ENCODE results near the gene EYS. TPM values are rescaled to one million over a fixed set of nuclear protein-coding genes. Genes with fewer than 3 reads are reported as not detected.

EYS gene
- total and polyA plus RNA-seq, 2 experiments from 2014 or later: 0.04 TPM; not detected in 1

GRCh38 chr6:65170273-65170672 lies 536.8 kb downstream of the EYS start:
- DNase-seq: no peak

GRCh38 chr6:65161661-65162060 lies 545.4 kb downstream of the EYS start:
- H3K9ac ChIP-seq: no peak overlapping the region
- no peaks in the 10 kb centered on the region for H3K4me1 ChIP-seq (ENCODE audit: insufficient read depth)
- H3K27me3 ChIP-seq (replicated peaks; ENCODE audit: insufficient read depth): no peaks in the 10 kb centered on the region
- no peak overlapping the region for H2AFZ ChIP-seq
- no peaks in the 10 kb centered on the region for H3K9me3 ChIP-seq (ENCODE audit: low read depth)
- 0% methylated on average over 1 of the region's 1 CpG for WGBS, 2 experiments (ENCODE audit: low coverage in 1 of 2, low lambda C conversion rate in 2 of 2, missing lambda C conversion rate in 2 of 2)
- DNase-seq: no peak
- H3K36me3 ChIP-seq (ENCODE audit: low read depth): no peaks in the 10 kb centered on the region
- no peak overlapping the region for H3K4me3 ChIP-seq
- H3K9me2 ChIP-seq (ENCODE audit: insufficient read depth): no peaks in the 10 kb centered on the region
- H3K4me2 ChIP-seq (ENCODE audit: unreplicated experiment): no peak overlapping the region
- no peaks in the 10 kb centered on the region for H3F3A ChIP-seq (ENCODE audit: insufficient read depth)
- H3K27ac ChIP-seq: no peak overlapping the region
- no peak for TF ChIP-seq EZH2phosphoT487 (IDR thresholded peaks at IDR 0.05; ENCODE audit: insufficient read depth, low read depth)
- H4K20me1 ChIP-seq (ENCODE audit: insufficient read depth): no peaks in the 10 kb centered on the region
- no peaks in the 10 kb centered on the region for H3K79me2 ChIP-seq (ENCODE audit: insufficient read depth)
- in situ Hi-C loops (cut with MboI): no loop called here

More at GRCh38 chr6:65170273-65170672, 536.8 kb downstream of the EYS start:
- no peak overlapping the region for H3K4me2 ChIP-seq (ENCODE audit: unreplicated experiment)
- no peak overlapping the region for H2AFZ ChIP-seq
- H3K27ac ChIP-seq: no peak overlapping the region
- in situ Hi-C loops (cut with MboI): no loop called here
- no peak overlapping the region for H3K9ac ChIP-seq
- no peaks in the 10 kb centered on the region for H4K20me1 ChIP-seq (ENCODE audit: insufficient read depth)
- 0 out of 2 replicates have a peak, but pooled peaks cover 4% of the 10 kb centered on the region for H3K9me2 ChIP-seq (ENCODE audit: insufficient read depth)
- no peaks in the 10 kb centered on the region for H3K79me2 ChIP-seq (ENCODE audit: insufficient read depth)
- no peaks in the 10 kb centered on the region for H3F3A ChIP-seq (ENCODE audit: insufficient read depth)
- H3K27me3 ChIP-seq (replicated peaks; ENCODE audit: insufficient read depth): no peaks in the 10 kb centered on the region
- no peaks in the 10 kb centered on the region for H3K36me3 ChIP-seq (ENCODE audit: low read depth)
- TF ChIP-seq EZH2 (IDR thresholded peaks at IDR 0.05; ENCODE audit: insufficient read depth, poor library complexity, severe bottlenecking) (no peak), EZH2phosphoT487 (IDR thresholded peaks at IDR 0.05; ENCODE audit: insufficient read depth, low read depth) (no peak)
- H3K4me3 ChIP-seq: no peak overlapping the region
- H3K4me1 ChIP-seq (ENCODE audit: insufficient read depth): no peaks in the 10 kb centered on the region
- H3K9me3 ChIP-seq (ENCODE audit: low read depth): no peaks in the 10 kb centered on the region
- 11 to 20% methylated on average over 2 of the region's 2 CpGs for WGBS, 2 experiments (ENCODE audit: low coverage in 1 of 2, low lambda C conversion rate in 2 of 2, missing lambda C conversion rate in 2 of 2)

GRCh38 chr6:65157025-65157424 lies 550.0 kb downstream of the EYS start:
- no peaks in the 10 kb centered on the region for H3K27me3 ChIP-seq (replicated peaks; ENCODE audit: insufficient read depth)
- no peaks in the 10 kb centered on the region for H4K20me1 ChIP-seq (ENCODE audit: insufficient read depth)
- TF ChIP-seq EZH2 (IDR thresholded peaks at IDR 0.05; ENCODE audit: insufficient read depth, poor library complexity, severe bottlenecking) (no peak), EZH2phosphoT487 (IDR thresholded peaks at IDR 0.05; ENCODE audit: insufficient read depth, low read depth) (no peak)
- 0 to 10% methylated on average over 3 of the region's 3 CpGs for WGBS, 2 experiments (ENCODE audit: low coverage in 1 of 2, low lambda C conversion rate in 2 of 2, missing lambda C conversion rate in 2 of 2)
- in situ Hi-C loops (cut with MboI): no loop called here
- no peak for DNase-seq
- H2AFZ ChIP-seq: no peak overlapping the region
- no peaks in the 10 kb centered on the region for H3K9me2 ChIP-seq (ENCODE audit: insufficient read depth)
- H3K27ac ChIP-seq: no peak overlapping the region
- H3F3A ChIP-seq (ENCODE audit: insufficient read depth): no peaks in the 10 kb centered on the region
- H3K9ac ChIP-seq: no peak overlapping the region
- no peaks in the 10 kb centered on the region for H3K9me3 ChIP-seq (ENCODE audit: low read depth)
- no peaks in the 10 kb centered on the region for H3K4me1 ChIP-seq (ENCODE audit: insufficient read depth)
- H3K79me2 ChIP-seq (ENCODE audit: insufficient read depth): no peaks in the 10 kb centered on the region
- H3K4me2 ChIP-seq (ENCODE audit: unreplicated experiment): no peak overlapping the region
- no peak overlapping the region for H3K4me3 ChIP-seq
- no peaks in the 10 kb centered on the region for H3K36me3 ChIP-seq (ENCODE audit: low read depth)

- H3K27ac ChIP-seq: no peak overlapping the region
- no peak overlapping the region for H3K4me2 ChIP-seq (ENCODE audit: unreplicated experiment)
- H3K27me3 ChIP-seq (replicated peaks; ENCODE audit: insufficient read depth): no peaks in the 10 kb centered on the region
- H3F3A ChIP-seq (ENCODE audit: insufficient read depth): no peaks in the 10 kb centered on the region
- no peaks in the 10 kb centered on the region for H4K20me1 ChIP-seq (ENCODE audit: insufficient read depth)
- H3K79me2 ChIP-seq (ENCODE audit: insufficient read depth): no peaks in the 10 kb centered on the region
- 9 to 14% methylated on average over 1 of the region's 1 CpG for WGBS, 2 experiments (ENCODE audit: low coverage in 1 of 2, low lambda C conversion rate in 2 of 2, missing lambda C conversion rate in 2 of 2)
- in situ Hi-C loops (cut with MboI): no loop called here
- no peak overlapping the region for H3K4me3 ChIP-seq
- H3K9me2 ChIP-seq (ENCODE audit: insufficient read depth): no peaks in the 10 kb centered on the region
- TF ChIP-seq EZH2 (IDR thresholded peaks at IDR 0.05; ENCODE audit: insufficient read depth, poor library complexity, severe bottlenecking) (no peak), EZH2phosphoT487 (IDR thresholded peaks at IDR 0.05; ENCODE audit: insufficient read depth, low read depth) (no peak)
- no peak for DNase-seq
- no peak overlapping the region for H3K9ac ChIP-seq
- H3K9me3 ChIP-seq (ENCODE audit: low read depth): no peaks in the 10 kb centered on the region
- no peaks in the 10 kb centered on the region for H3K4me1 ChIP-seq (ENCODE audit: insufficient read depth)
- H3K36me3 ChIP-seq (ENCODE audit: low read depth): no peaks in the 10 kb centered on the region
- H2AFZ ChIP-seq: no peak overlapping the region
Measured at GRCh38 chr6:65155083-65155482, 551.9 kb downstream of the EYS start.

- no peaks in the 10 kb centered on the region for H3K79me2 ChIP-seq (ENCODE audit: insufficient read depth)
- no peaks in the 10 kb centered on the region for H4K20me1 ChIP-seq (ENCODE audit: insufficient read depth)
- TF ChIP-seq EZH2 (IDR thresholded peaks at IDR 0.05; ENCODE audit: insufficient read depth, poor library complexity, severe bottlenecking) (no peak), EZH2phosphoT487 (IDR thresholded peaks at IDR 0.05; ENCODE audit: insufficient read depth, low read depth) (no peak)
- 8 to 10% methylated on average over 1 of the region's 1 CpG for WGBS, 2 experiments (ENCODE audit: low coverage in 1 of 2, low lambda C conversion rate in 2 of 2, missing lambda C conversion rate in 2 of 2)
- no peak for DNase-seq
- H3K27ac ChIP-seq: no peak overlapping the region
- no peaks in the 10 kb centered on the region for H3K4me1 ChIP-seq (ENCODE audit: insufficient read depth)
- no peaks in the 10 kb centered on the region for H3K36me3 ChIP-seq (ENCODE audit: low read depth)
- no peaks in the 10 kb centered on the region for H3K27me3 ChIP-seq (replicated peaks; ENCODE audit: insufficient read depth)
- H2AFZ ChIP-seq: no peak overlapping the region
- H3K9ac ChIP-seq: no peak overlapping the region
- no peaks in the 10 kb centered on the region for H3K9me3 ChIP-seq (ENCODE audit: low read depth)
- in situ Hi-C loops (cut with MboI): no loop called here
- no peaks in the 10 kb centered on the region for H3F3A ChIP-seq (ENCODE audit: insufficient read depth)
- H3K4me2 ChIP-seq (ENCODE audit: unreplicated experiment): no peak overlapping the region
- no peaks in the 10 kb centered on the region for H3K9me2 ChIP-seq (ENCODE audit: insufficient read depth)
- H3K4me3 ChIP-seq: no peak overlapping the region
Measured at GRCh38 chr6:65149841-65150240, 557.2 kb downstream of the EYS start.

Data from GM23248 (cell line).